ENCODE results near the gene SRP68. TPM values are rescaled to one million over a fixed set of nuclear protein-coding genes. Genes with fewer than 3 reads are reported as not detected.

The SRP68 gene
- total and polyA plus RNA-seq, 2 donors from 2014 or later: 52.7 to 68.1 TPM

GRCh38 chr17:76007131-76007849 is 65.0 kb downstream of the SRP68 start:
- H3K9ac ChIP-seq (ENCODE audit: low read length in 3 of 3): no peak overlapping the region
- intact Hi-C loops (cut with DNase I): loop anchor here (10.0 kb wide), 1 partner anchor 92 kb away; no protein-coding TSS in a partner anchor
- no peak for FAIRE-seq
- peaks cover 0 to 5% (median 0%) of the 10 kb centered on the region in 3 donors for H3K4me1 ChIP-seq (ENCODE audit: control insufficient read depth in 2 of 3, insufficient read depth in 2 of 3, low read depth in 1 of 3, low read length in 3 of 3)
- H3K4me3 ChIP-seq (ENCODE audit: low read length in 3 of 3): no peak overlapping the region
- TF ChIP-seq, protein P1, sequence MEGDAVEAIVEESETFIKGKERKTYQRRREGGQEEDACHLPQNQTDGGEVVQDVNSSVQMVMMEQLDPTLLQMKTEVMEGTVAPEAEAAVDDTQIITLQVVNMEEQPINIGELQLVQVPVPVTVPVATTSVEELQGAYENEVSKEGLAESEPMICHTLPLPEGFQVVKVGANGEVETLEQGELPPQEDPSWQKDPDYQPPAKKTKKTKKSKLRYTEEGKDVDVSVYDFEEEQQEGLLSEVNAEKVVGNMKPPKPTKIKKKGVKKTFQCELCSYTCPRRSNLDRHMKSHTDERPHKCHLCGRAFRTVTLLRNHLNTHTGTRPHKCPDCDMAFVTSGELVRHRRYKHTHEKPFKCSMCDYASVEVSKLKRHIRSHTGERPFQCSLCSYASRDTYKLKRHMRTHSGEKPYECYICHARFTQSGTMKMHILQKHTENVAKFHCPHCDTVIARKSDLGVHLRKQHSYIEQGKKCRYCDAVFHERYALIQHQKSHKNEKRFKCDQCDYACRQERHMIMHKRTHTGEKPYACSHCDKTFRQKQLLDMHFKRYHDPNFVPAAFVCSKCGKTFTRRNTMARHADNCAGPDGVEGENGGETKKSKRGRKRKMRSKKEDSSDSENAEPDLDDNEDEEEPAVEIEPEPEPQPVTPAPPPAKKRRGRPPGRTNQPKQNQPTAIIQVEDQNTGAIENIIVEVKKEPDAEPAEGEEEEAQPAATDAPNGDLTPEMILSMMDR (IDR thresholded peaks at IDR 0.05; ENCODE audit: borderline replicate concordance, extremely low read depth, insufficient read depth): no peak
- H3K36me3 ChIP-seq (ENCODE audit: control insufficient read depth in 2 of 3, insufficient read depth in 3 of 3, low read length in 3 of 3): peaks cover 0 to 7% (median 6%) of the 10 kb centered on the region in 3 donors
- no peak for DNase-seq
- H3K27ac ChIP-seq (ENCODE audit: low read depth in 2 of 2, low read length in 2 of 2): no peak overlapping the region
- H3K27me3 ChIP-seq (ENCODE audit: control insufficient read depth, insufficient read depth, low read length): no peaks in the 10 kb centered on the region
- H3K9me3 ChIP-seq (ENCODE audit: control insufficient read depth in 2 of 3, insufficient read depth in 1 of 3, low read length in 3 of 3): no peaks in the 10 kb centered on the region

DNA sequence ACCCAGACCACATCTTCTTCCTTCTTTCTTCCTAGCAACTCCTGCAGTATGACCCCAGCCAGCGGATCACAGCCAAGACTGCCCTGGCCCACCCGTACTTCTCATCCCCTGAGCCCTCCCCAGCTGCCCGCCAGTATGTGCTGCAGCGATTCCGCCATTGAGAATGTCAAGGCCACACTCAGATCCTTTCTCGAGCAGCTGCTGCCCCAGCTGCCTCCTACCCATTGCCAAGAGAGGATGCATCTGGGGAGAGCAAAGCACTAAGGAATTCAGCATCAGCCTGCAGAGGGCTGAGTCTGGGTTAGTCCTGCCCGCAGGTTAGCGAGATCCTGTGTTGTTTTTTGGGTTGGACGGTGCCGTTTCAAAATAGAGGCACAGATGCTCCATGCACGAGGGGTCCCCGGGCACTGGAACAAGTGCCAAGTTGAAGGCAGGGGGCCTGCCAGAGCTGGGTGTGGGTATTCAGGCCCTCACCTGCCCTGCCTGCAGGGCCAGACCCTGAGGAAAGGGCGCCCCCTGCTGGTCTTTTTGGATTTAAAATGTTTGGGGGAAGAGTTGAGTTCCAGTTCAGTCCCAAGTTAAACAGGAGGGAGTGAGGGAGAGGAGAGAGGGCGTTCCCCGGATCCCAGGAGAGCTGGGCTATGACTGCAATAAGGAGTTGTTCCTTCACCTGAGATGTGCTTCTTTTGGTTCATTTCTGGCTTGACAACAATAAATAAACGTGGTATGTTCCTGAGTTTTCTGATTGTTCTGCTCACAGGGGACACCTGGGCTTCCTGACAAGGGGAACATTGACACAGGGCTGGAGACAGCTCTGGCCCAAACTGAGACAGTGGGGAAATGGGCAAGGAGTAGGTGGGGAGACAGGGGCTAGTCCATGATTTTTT is 66.8 kb downstream of the SRP68 start:
- FAIRE-seq (no peak), DNase-seq (peak; percentile 59 to 80 (median 78))
- TF ChIP-seq, protein P1 (IDR thresholded peaks at IDR 0.05; ENCODE audit: borderline replicate concordance, extremely low read depth, insufficient read depth): peak; percentile 55
- no peak overlapping the region for H3K27ac ChIP-seq (ENCODE audit: low read depth in 2 of 2, low read length in 2 of 2)
- H3K9ac ChIP-seq (ENCODE audit: low read length in 3 of 3): no peak overlapping the region
- no peaks in the 10 kb centered on the region for H3K9me3 ChIP-seq (ENCODE audit: control insufficient read depth in 2 of 3, insufficient read depth in 1 of 3, low read length in 3 of 3)
- H3K36me3 ChIP-seq (ENCODE audit: control insufficient read depth in 2 of 3, insufficient read depth in 3 of 3, low read length in 3 of 3): peaks cover 0 to 7% (median 2%) of the 10 kb centered on the region in 3 donors
- no peaks in the 10 kb centered on the region for H3K27me3 ChIP-seq (ENCODE audit: control insufficient read depth, insufficient read depth, low read length)
- H3K4me3 ChIP-seq (ENCODE audit: low read length in 3 of 3): no peak overlapping the region
- intact Hi-C loops (cut with DNase I): loop anchor here (10.0 kb wide), 1 partner anchor 91 kb away; no protein-coding TSS in a partner anchor
- peaks cover 0 to 5% (median 0%) of the 10 kb centered on the region in 3 donors for H3K4me1 ChIP-seq (ENCODE audit: control insufficient read depth in 2 of 3, insufficient read depth in 2 of 3, low read depth in 1 of 3, low read length in 3 of 3)

DNA sequence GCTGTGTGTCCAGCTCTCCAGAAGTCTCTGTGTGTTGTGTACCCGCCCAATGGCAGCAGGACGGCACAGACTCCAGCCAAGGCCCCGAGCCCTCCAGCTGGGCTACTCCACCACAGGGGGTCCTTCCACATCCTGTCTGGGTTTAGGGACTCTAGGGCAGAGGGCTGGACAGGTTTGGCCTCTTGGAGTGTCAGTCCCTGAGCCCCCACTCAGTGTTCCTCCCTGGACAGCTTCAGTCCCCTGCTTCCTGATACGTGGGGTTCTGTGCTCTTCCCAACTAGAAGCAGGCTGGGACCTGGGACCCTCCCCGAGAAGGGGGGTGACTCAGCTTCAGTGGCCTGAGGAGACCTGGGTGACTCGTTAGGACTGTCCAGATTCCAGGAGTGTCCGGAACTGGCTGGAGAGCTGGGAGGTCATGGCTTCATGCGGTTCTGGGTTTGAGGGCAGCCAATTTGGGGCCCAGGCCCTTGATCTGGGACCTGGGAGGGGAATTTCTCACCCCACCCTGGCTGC is 67.5 kb downstream of the SRP68 start:
- Histone ChIP-seq H3K27ac (ENCODE audit: low read depth in 2 of 2, low read length in 2 of 2) (no peak overlapping the region), H3K9me3 (ENCODE audit: control insufficient read depth in 2 of 3, insufficient read depth in 1 of 3, low read length in 3 of 3) (no peaks in the 10 kb centered on the region), H3K4me3 (ENCODE audit: low read length in 3 of 3) (no peak overlapping the region), H3K36me3 (ENCODE audit: control insufficient read depth in 2 of 3, insufficient read depth in 3 of 3, low read length in 3 of 3) (peaks cover 0 to 6% (median 2%) of the 10 kb centered on the region in 3 donors), H3K4me1 (ENCODE audit: control insufficient read depth in 2 of 3, insufficient read depth in 2 of 3, low read depth in 1 of 3, low read length in 3 of 3) (peaks cover 0 to 5% (median 0%) of the 10 kb centered on the region in 3 donors), H3K9ac (ENCODE audit: low read length in 3 of 3) (no peak overlapping the region), H3K27me3 (ENCODE audit: control insufficient read depth, insufficient read depth, low read length) (no peaks in the 10 kb centered on the region)
- FAIRE-seq (no peak), DNase-seq (no peak)
- intact Hi-C loops (cut with DNase I): loop anchor here (10.0 kb wide), 1 partner anchor 90 kb away; no protein-coding TSS in a partner anchor
- TF ChIP-seq, protein P1 (IDR thresholded peaks at IDR 0.05; ENCODE audit: borderline replicate concordance, extremely low read depth, insufficient read depth): no peak
